GM21390 (cell line): ENCODE results near the gene TLK1.

Experiments
- ATAC-seq: cut with Tn5 transposase; IDR thresholded peaks from one replicate; pipeline ENCODE4 v1.9.1; 2021; ENCODE audit not compliant: unreplicated experiment

The TLK1 gene

DNA sequence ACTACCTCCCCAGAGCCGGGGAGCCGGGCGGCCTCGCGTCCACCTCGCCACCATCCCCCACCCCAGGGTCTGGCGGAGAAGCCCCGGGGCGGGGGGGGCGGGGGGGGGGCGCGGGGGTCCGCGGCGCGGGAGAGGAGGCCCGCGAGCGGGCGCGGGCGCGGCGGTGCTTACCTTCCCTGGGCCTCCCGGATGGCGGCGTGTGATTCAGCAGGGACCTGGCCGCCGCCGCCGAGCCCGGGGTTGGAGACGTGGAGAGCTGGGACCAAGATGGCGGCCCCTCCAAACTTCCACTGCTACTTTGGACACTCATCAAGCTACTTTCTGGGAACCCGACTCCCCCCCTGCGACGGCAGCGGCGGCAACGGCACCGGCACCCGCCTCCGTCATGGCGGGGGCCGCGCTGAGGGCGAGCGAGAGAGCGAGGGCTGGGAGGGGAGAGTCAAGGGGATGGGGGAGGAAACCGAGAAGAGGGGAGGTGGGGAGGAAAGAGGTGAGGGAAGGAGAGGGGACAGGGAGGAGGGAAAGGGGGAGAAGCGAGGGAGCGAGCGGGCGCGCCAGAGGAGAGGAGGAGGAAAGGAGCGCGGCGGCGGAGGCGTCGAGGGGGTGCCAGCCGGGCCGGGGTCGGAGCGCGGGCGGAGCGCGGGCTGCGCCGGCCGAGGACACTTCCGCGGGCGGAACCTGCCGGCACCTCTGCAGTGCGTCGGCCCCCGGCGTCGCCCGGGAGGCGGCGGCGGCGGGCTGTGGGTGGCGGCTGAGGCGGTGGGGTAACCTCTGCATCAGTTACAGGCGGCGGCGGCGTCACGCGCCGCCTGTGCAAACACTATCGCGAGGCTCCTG is at the start of gene TLK1:
TSS of gene TLK1 (minus strand) at position 775 of the 837 bp plus-strand sequence. CDS start at position 310, 465 bp downstream.
- ATAC-seq, result peak; percentile 49

DNA sequence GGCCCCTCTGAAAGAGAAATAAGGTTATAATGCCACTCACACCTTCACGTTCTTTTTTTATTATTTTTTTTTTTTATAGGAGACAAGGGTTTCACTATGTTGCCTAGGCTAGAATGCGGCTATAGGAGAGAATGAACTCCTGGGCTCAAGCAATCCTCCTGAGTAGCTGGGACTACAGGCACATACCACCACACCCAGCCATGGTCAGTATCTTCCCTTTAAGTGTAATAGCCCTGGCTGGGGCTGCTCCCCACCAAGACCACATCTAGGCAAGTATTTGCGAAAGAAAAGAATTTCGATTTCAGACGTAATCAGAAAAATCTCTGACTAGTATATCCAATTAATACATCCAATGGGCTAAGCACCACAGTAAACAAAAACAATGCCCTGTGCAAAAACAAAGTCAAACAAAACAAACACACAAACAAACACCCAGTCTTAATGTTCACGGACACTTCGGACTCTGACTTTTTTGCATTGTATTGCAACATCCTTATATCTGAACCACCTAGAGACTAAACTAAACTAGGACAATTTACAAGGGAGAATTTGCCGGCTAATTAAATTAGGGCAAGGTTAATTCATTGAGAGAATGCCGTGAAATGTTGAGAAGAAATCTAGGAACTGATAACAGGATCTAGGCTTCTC is 49.6 kb upstream of the TLK1 start:
- ATAC-seq, result no peak

DNA sequence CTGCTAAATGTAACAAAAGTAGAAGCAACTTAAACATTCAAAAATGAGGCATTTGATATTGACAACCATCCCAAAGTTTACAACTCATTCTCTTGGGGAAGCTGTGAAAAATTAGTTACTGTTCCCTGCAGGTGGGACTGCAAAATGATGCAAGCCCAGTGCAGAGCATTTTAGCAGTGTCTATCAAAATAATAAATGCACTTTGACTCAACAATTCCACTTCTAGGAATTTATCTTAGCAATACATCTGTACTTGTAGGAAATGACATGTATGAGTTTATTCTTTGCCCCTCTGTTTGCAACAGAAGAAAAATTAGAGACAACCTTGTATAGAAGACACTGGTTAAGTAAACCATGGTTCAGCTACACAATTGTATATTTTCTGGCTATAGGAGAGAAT is 48.0 kb upstream of the TLK1 start:
- no peak for ATAC-seq

DNA sequence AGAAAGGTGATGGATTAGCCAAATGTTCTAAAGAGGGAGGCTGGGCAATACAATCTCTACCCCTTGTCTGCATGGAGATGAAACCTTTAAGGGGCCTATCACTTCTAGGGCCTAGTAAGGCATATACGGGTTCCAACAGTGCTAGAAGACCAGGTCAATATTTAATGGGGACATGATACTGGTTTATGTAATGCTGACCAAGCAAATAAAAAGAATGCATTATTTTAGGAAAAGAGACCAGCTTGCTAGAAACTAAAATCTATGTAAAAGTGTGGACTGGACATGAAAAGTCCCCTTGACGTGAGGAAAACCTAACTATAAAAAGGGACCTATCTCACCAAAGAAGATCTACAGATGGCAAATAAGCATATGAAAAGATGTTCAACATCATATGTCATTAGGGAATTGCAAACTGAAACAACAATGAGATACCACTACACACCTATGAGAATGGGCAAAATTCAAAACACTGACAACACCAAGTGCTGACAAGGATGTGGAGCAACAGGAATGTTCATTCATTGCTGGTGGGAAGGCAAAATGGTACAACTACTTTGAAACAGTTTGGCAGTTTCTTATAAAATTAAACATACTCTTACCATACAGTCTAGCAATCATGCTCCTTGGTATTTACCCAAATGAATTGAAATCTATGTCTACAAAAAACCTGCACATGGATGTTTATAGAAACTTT is 45.9 kb upstream of the TLK1 start:
- no peak for ATAC-seq

DNA sequence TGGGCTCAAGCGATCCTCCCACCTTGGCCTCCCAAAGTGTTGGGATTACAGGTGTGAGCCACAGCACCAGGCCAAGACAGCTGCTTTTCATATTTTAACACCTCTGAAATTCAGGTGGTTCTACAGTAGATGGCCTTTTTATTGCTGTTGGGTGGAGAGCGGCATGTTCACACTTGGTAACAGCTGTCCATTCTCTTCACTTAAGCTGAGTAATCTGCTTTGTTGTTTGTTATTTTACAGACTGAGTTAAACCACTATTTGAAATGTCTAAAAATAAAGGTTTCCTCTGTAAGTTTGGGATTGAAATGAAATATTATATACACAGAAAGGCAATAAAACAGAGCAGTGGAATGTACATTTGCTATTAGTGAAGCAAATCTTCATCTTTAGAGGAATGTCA is 44.9 kb upstream of the TLK1 start:
- no peak for ATAC-seq

DNA sequence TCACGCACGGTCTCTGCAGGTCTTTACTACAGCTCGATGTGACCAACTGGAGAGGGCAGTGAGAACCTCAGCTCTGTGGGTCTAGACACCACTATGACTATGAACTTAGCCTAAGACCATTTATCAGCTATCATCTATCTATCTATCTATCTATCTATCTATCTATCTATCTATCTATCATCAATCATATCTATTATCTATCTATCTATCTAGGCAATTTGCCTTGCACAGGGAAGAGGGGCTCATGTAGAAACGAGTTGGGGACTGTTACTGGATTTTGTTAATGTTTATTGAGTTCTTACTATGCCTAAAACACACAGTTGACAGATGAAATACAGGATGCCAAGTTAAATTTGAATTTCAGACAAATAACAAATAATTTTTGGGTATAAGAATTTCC is 41.1 kb upstream of the TLK1 start:
- ATAC-seq, result no peak

DNA sequence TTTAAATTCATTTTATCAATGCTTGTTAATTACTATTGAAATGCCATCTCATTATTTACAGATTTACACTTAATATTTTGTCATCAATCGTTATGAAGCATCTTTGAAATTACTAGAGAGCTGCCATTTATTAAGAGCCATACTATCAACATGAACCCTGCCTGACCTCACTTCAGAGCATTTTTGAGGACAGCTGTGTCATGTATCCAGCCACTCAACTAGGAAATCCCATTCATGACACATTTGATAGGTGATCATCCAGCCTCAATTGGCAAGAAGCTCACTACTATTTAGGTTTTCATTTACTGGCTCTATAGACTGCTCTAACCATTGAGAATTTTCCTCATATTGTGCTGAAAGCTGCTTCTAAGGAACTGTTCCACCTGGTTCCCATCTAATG is 40.6 kb upstream of the TLK1 start:
- no peak for ATAC-seq

DNA sequence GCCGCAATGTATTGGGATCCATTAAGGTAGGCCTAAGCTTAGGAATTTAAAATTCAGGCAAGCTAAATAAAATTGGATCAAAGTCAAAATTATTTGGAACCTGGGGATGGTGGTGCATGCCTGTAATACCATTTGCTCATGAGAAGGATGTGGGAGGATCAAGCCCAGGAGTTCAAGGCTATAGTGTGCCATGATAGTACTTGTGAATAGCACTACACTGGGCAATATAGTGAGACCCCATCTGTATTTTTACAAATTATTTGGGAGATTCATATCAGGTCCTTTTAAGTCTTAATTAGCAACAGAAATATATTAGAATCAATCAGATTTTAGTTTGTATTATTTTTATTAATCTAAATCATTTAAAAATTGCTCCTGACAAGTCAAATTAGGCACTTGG is 39.8 kb upstream of the TLK1 start:
- ATAC-seq, result no peak

DNA sequence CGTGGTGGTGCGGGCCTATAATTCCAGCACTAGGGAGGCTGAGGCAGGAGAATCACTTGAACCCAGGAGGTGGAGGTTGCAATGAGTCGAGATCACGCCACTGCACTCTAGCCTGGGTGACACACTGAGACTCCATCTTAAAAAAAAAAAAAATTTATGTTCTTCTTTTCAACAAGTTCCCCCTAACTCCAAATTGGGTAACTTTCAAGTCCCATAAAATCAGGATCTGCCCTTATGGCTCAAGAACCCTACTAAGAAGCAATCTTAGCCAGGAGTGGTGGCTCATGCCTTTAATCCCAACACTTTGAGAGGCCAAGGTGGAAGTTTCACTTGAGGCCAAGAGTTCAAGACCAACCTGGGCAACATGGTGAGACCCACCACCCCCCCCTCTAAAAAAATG is 30.3 kb upstream of the TLK1 start:
- ATAC-seq, result no peak

DNA sequence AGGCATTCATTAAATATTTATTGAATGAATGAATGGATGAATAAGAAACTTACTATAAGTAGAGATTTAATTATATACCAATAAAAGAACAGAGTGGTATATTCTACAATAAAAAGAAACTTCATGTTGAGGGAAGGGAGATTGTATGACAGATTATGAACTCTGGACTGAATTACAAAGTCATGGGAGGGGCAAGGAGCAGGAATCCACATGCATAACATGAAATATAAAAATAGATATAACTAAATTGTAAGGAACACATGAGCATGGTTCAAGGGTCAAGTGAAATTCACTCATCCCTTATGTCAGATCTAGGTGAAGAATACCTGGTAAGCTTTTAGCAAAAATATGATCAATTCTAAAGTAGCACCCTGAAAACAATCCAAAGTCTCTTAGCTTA is 27.1 kb upstream of the TLK1 start:
- ATAC-seq, result no peak

DNA sequence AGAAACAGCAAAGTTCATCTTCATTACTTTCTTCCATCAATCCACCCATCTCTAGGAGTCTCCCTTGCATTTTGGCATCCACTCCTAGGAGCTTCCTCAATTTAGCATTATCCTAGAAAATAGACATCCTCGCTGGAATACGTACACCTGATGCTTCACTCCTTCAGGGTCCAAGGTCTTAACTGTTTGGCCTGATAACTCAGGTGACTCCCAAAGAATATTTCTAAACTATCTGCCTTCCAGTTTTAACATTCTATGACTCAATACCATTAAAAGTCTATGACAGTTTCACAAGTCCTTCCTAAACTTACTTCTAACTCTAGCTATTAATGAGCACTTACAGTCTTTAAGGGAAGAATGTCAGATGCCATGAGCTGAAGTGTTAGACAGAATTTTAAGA is 26.5 kb upstream of the TLK1 start:
- no peak for ATAC-seq

DNA sequence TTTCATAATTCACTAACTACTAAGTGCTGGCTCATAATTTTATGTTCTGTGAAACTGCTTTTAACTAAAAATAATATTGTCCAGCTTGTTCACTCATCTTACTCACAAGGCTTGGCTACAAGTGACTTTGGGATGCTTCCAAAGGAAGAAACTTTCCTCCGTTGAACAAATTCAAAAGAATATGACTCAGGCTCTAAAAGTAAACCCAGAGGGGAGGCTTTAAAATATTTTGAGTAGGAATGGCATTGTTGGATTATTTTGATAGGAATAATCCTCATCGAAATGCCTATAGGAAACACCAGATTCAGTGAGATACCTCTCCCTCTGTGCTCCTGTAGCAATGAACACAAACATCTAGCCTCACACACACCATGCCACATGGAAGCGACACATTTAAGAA is 25.2 kb upstream of the TLK1 start:
- no peak for ATAC-seq

DNA sequence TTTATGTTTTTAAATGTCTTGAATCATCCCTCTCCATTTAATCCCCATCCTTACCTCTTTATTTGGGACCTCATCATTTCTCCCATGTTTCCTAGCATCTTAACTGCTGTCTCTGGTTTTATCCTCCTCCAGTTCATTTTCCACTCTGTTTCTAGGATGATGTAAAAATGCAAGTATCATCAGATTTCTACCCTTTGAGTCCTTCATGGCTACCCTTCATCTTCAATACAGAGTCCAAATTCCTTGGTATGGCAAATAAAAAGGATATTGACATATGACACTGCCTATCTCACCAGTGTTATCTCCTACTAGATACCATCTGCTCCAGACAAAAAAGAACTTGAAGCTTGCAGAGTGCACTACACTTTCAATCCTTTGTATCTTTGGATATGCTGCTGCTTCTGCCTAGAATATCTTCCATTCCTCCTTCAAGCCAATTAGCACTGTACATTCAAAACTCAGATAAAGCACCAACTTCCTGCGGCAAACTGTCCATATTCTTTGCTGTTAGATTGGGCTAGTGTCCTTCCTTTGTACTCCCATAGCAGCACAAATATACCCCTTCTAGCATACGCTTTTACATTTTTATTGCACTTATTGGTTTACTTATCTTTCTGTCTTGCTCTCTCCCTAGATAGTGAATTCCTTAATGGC is 24.6 kb upstream of the TLK1 start:
- no peak for ATAC-seq

DNA sequence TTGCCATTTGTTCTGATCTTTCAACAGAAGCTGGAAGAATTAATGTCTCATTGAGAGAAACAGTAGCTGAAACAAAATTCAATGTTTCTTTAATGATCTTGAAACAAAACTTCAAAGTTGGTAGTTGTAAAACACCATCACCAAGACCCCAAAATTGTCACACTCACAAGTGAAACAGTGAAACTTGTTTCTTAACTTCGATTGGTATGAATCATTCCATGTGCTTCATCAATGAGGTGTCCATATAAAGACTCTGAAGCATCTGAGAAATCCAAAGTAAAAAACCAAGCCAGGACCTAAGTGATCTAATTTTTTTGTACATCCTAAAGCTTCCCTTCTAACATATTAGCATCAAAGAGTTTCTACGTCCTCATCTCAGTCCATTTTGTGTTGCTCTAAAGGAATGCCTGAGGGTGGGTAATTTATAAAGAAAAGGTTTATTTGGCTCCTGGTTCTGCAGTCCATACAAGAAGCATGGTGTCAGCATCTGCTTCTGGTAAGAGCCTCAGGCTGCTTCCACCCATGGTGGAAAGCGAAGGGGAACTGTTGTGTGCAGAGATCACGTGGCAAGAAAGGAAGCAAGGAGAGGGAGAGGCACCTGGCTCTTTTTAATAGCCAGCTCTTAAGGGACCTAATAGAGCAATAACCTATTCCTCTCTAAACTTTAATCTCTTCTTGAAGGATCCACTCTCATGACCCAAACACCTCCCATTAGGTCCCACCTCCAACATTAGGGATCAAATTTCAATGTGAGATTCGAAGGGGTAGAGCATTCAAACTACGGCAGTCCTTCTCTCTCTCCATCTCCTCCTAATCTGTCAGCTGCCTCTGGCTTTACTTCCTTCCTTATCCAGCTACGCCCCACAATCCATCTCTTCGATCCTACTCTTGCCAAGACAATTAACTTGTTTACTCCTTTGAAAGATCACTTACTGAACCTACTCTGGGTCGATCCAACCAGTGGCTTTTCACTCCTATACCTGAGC is 20.7 kb upstream of the TLK1 start:
- no peak for ATAC-seq

DNA sequence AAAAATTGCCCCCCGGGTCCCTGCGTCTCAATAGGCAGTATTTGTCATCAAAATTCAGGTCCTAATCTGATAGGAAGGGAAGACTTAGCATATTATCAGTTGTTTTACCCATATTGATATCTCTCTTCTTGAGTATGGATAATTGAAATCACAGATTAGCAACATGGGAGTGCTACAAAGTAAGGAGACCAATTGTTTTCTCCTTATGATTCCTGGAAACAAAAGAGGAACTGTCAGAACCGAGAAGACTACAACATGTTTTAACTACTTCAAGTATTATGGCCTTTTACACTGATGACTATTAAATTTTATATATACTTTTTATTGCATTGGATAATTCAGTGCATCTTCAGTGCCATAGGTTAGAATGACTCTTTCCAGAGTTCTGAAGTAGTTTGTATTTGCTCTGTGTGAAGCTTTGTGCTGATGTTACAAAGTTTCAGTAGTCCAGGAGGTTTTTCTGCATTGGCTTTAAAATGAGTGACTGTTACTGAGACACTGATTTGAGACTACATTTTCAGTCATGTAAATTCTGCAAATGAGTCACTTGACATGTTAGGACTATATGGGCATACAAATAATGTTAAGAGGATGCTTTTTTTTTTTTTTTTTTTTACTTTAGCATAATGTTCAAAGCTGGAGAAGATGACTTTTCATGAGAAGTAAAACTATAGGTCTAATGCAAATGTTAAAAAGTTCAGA is 19.7 kb upstream of the TLK1 start:
- ATAC-seq, result no peak

DNA sequence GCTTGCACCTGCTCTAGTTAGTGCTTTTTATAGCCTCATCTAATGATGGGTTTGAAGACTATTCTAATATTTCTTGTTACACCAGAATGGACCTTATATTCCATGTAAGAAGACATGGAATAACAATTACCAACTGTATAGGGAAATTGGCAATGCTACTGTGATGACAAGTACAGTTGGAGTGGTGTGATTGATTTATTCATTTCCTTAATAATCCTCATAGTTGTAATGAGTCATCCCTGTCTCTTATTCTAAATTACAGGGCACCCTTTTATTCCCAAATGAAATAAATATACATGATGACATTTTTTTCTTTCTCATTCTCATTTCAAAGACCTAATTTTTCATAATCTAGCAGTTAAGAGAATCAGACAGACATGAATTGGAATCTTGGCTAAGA is 18.3 kb upstream of the TLK1 start:
- no peak for ATAC-seq

DNA sequence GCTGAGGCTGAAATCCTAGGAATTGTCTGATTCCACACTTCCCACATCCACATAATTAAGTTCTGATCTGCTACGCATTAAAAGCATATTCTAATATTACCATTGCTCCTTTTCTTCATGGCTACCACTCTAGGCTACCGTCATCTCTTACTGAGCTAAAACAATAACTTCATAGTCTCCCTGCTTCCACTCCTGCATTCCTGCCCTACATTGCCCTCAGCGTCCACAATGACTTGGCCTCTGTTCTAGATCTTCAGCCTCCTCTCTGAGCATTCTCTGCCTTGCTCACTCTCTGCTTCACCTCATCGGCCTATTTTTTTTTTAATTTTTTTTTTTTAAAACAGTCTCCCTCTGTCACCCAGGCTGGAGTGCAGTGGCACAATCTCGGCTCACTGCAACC is 15.8 kb upstream of the TLK1 start:
- no peak for ATAC-seq

DNA sequence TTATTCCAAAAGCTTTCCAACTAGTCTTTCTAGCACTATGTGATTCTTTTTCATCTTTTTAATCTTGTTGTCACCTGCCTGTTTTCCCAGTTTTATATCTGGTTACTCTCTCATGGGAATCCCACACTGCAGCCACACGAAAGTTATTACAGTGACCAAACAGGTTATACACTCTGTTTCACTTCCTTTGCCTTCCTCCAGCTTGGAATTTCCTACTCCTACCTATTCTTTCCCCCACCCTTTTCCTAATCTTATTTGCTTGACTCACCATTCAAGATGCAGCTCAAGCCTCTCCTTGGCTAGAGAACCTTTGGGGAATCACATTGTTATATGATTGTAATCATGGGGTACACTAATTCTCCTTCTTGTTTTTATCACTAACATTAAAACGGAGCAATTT is 13.4 kb upstream of the TLK1 start:
- ATAC-seq, result no peak

DNA sequence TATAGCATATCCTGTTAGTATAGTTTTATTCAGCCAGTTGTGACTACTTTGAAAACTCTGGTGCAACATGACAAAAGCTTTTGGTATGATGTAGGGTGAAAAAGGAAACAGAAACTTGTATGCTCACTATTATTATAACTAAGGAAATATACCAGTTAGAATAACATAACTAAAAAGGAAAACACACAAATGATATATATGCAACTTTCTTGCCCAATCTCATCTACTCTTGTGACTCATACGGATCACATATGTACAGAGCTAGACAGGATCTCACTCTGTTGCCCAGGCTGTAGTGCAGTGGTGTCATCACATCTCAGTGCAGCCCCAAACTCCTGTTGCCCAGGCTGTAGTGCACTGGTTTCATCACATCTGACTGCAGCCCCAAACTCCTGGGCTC is 12.4 kb upstream of the TLK1 start:
- ATAC-seq, result no peak

DNA sequence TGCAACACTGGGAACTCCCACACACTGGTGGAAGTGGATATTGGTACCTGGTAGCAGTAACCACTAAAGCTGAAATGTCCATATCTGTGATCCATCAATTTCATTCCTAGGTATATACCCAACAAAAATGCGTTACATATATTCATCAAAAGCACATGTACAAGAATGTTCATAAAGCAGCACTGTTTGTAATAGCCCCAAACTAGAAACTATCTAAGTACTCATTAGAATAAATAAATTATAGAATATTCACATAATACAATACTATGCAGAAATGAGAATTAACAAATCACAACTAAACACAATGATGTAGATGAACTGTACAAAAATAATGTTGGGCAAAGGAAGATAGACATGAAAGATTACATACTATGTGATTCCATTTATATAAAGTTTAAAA is 11.1 kb upstream of the TLK1 start:
- ATAC-seq, result no peak
